NOMO-1 treated with DMSO at 0.1 percent for 48 hours (cell line): Measurements from ENCODE around the gene KLHDC8B.

ENCODE experiments used
- DNase-seq: peaks from one replicate; lab custom pipeline; 2025; ENCODE audit not compliant: unreplicated experiment; lab: John Stamatoyannopoulos, UW

The KLHDC8B gene

DNA sequence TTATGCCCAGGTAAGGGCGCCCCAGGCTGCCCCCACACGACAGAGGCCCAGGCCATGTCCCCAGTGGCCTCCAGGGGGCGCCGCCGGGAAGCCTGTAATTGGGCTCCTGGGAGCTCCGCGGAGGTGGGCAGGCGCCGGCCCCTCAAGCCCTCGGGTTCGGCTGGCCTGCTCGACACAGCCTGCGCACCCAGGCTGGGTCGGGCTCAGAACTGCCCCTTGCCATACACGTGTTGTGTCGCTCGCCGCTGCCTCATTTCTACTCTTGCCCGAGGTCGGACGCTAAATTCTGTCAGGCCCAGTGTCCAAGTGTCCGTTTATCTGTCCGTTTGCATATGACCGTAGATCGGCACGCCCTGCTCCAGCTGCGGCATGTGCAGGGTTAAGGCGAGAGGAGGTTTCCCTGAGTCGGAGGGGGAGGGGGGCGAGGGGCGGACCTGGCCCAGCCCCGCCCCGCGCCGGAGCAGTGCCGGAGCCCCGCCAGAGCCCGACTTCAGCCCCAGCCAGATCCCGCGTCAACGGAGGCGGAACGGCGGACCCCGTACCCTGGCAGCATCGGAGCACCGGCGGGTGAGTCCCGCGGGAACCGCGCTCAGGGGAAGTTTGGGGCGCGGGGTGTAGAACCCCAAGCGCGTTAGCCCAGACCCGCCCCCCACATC, at the start of gene KLHDC8B:
TSS of gene KLHDC8B (plus strand) at position 480 of the 656 bp plus-strand sequence. CDS start 1,172 bp downstream, outside the sequence.
- peak; percentile 63 for DNase-seq

DNA sequence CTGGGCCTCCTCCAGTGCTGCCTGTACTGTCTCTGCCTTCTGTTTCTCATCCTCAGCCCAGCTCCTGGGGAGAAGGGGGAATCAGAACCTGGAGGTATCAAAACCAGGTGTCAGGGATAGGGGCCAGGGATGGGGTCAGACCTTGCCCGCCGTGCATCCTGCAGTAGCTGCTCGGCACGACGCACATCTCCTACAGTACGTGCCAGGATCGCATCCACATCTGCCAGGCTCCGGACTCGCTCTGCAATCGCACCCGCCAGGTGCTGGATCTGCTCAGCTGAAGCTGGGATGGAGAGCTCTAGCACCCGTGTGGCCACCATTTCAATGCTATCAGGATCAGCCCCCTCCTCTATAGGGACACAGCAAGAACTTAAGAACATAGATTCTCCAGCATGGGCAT, 49.4 kb upstream of the KLHDC8B start:
- DNase-seq = no peak

DNA sequence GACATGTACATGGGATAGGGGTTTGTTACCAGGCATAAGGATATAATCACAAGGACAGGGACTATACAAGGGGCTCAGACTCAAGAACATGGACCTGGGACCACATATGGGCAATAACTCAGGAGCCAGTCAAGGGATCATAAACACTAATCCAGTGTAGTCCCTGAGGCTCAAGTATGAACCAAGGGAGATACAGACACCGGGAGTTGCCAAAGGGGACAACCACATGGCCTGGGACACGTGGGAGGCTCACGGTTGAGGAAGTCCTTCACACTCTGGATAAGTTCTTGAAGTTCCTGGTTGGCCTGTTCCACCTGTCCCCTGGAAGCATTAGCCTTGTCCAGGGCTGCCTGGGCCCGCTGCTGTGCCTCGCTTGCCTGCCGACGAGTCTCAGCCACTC, 48.9 kb upstream of the KLHDC8B start:
- no peak for DNase-seq

DNA sequence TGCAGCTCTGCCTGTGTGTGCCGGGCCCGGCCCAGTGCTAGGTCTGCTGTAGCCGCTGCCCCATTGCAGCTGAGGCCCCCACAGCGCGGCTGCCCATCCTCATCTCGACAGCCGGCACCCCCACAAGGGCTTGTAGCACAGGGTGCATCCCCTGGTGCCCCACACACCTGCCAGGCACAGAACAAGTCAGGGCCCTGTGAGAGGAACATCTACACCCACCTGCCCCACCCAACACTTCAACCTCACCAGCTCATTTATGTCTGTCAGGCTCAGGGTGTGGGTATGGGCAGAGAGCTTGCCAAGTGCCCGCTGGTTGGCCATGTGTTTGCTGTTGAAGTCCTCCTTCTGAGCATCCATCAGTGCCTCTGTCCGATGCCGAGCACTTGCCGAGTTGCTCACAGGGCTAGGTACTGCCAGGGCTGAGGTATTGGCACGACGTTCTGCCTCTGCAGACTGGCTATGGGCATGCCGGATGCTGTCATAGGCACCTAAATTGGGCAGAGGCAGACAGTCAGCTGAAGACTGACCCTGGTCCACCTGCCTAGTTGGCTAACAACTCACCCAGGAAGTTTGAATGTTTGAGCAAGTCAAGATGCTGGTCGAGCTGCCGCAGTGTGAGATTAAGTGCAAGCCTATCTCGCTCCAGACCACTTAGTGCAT, 48.4 kb upstream of the KLHDC8B start:
- no peak for DNase-seq

DNA sequence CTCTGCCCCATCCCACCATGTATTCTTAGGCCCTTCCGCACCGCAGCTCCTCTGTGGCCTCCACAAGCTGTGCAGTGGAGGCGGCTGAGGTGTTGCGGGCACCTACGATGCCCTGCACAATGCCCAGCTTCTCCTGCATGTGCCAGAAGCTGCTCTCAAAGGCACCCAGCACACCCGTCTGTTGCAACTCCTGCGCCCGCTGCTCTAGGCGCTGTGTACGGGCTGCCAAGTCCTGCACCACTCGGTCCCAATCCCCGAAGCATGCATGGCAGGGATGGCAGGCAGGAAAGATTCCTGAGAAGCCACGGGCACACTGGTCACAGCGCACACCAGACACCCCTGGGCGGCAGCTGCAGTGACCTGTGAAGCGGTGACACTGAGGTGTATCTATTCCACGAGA, 47.7 kb upstream of the KLHDC8B start:
- no peak for DNase-seq

DNA sequence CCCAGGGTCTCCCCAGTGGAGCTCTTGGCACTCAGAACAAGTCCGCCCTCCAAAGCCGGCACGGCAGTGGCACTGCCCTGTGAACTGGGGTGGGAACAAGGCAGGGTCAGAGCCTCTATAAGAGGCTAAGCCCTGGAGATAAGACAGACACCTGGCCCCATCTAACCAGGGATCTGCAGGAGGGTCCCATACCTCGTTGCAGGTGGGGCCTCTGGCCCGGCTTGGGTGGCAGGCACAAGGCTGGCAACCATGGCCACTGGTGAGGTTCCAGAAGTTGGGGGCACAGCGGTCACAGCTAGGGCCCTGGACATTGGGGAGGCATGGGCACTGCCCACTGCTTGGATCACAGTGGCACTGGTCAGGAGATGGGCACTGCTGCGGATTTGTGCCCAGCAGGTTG, 47.2 kb upstream of the KLHDC8B start:
- no peak for DNase-seq

DNA sequence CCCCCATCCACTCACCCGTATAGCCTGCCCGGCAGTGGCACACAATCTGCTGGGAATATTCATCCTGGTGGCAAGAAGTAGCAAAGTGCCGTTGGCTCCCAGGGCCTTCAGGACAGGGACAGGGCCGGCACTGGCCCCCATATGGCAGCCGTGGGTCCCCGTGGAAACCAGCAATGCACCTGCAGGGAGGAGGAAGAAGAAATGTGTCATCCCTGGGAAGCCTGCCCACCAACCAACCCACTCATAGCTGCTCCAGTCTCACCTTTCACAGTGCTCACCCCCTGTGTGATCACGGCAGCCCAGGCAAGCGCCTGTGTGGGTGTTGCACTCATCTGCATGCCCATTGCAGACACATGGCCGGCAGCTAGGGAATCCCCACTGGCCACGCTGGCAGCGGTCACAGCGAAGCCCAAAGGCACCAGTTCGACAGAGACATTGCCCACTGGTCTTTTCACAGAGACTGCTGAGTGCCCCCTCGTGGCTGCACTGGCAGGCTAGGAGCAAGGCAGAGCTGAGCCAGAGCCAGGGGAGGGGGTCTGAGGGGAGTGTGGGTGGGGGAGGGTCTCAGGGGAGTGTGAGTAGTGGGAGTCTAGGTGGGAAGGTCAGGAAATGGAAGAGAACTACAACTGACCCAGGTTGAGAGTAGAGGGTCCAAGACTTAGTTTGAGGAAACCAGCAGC, 46.3 kb upstream of the KLHDC8B start:
- no peak for DNase-seq

DNA sequence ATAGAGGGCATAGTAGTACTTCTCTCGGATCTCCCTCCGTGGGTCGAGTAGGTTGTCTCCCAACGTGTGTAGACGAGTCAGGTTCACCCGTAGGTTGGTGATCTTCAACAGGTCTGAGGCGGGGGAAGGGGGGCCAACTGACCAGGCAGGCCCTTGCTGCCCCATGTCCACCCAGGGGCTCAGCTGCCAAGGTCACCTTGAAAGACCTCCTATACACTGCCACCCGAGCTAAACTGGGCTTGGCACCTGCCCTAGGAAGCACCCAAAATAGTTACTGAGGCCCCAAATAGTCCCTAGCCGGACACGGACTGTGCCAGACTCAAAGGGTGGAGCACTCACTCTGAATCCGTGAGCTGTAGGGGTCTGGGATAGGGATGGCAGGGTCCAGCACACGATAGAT, 40.4 kb upstream of the KLHDC8B start:
- no peak for DNase-seq

DNA sequence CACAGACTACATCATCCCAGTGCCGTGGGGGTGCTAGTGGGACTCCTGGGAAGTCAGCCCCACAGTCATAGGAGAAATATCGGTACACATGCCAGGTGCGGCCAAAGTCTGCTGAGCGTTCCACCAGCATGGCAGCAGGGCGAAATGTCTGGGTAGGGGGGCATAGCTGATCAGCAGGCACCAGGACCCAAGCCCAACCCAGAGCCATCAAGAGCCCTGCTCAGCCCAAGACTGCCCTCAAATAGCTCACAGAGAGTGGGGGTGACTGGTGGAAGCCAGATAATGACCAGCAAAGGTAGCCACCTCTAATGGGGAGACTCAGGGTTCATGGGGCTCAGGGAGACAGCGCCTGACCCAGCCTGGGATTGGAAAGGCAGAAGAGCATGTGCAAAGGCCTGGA, 39.8 kb upstream of the KLHDC8B start:
- DNase-seq = no peak

DNA sequence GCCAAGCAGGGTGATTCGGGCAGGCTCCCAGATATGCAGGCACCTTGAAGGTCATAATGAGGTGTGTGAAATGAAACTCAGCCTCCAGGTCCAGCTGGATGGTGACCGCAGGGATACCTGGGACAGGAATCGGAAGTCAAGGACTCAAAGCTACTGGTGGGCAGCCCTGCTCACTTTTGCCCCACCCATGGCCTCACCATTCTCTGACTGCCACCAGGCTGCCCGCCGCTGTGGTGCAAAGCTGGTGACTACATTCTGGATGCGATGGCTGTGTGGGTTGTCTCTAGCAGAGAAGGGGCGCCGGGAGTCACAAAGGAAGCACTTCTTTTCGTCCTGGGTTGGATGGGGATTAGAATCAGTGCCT, 39.3 kb upstream of the KLHDC8B start:
- no peak for DNase-seq

DNA sequence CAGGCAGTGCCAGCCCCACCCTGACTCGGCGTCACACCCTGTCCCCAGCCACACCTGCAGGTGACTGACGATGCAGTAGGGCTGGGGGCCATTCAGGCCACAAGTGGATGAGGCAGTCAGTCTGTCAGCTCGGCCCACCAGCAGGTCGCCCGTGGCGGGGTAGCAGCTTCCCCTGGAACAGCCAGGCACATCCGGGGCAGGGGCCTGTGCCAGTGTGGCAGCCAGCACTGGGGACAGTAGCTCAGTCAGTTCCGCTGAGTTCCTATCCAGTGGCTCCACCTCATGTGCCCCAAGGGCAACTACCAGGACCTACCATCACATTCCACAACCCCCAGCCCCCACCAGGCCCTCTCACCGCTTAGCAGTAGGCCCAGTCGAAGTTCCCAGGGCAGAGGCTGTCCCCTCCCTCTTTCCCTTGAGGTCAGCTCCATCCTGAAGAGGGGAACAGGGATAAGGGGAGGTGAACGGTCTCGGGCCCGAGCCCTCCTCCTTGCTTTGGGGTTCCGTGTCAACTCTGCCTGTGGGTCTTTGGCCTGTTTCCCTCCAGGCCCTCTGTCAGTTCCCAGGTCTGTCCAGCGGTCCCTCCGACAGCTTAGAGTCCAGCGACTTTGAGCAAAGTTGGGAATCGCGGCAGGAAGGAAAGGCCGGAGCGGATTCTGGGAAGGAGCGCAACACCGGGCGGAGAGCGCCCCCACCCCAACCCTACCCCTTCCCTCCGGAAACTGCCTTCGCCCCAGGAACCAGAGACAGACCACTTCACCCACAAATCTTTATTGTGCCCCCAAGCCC, 38.8 kb upstream of the KLHDC8B start, which contains the start of gene LAMB2:
TSS of gene LAMB2 (minus strand) at position 614 of the 789 bp plus-strand sequence. CDS start at position 431, 183 bp downstream.
- DNase-seq = no peak

DNA sequence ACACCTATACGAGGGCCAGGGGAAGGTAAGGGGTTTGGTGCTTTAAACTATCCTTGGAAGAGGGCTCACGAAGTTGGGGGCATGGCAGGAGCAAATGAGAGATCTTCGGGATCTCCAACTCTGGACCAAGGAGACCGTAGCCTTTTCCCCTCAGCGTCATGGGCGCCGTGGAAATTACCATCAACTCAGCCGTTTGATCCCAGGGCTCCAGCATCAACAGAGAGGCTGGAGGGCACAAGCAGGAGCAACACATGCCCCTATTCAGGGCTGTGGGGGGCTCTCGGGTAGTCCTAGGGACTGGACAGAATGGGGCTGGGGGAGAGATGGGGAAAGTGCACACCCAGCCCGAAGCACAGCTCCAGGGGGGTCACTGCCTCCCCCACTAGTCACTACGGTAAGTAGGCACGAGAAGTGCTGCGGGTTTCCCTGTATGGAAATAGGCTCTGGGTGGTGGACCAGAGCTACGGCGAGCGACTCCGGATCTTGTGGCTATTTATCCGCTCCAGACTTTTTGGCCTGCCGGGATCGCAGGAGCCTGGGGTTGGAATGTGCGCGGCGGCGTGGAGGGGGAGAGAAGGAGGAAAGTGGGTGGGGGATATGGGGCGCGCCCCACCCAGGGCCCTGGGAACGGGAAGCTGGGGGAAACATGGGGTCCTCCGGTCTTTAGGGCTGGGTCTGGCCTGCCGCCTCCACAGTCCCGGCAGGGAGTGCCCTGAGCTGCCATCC, 38.0 kb upstream of the KLHDC8B start:
- no peak for DNase-seq

DNA sequence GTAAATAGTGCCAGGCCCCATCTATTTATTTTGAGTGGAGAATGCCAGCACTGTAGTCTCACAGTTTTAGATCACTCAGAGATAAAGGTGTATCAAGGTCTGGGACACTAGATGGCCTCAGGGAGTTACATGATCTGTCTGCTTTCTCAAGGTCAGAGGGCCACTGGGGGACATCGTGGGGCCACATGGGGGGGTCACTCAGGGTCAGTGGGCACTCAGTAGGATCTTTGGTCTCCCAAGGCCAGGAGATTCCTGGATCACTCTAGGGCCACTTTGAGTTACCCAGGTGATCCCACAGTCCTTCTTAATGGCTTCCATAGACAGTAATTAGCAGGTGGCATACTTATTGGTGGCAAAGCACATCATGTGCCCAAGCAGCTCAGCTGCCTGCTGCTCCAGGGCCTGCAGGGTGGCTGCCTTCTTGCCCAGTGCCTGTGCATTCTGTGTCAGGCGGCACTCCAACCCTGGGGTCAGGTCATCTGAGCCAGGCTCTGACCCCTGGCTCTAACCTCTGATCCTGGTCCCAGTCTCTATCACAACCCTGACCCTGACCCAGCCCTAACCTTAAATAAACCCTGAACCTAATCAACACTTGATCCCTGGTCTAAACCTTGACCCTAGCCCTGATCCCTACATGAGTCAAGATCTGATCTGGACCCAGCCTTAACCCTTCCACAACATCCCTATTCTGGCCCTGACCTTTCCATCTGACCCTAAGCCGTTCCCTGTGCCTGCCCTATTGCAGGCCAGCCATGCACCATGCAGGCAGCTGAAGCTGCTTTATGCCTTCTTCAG, 36.7 kb upstream of the KLHDC8B start:
- no peak for DNase-seq

DNA sequence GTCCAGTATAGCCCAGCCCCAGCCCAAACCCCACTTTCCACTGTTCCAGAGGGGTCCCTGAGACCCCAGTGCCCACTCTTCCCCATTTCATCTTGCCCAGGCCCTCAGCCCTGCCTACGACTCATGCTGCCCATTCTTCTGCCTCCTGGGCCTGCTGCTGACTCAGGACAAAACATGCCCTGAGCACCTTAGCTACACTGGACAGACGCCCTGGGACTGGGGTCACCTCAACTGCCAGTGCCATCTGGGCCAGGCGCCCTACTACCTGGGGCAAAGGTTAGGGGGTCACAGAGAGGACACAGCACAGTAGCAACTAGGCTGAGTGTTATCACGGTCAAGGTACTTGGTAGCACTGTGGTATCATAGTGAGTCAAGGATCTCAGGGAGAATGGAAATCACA, 35.9 kb upstream of the KLHDC8B start:
- no peak for DNase-seq

DNA sequence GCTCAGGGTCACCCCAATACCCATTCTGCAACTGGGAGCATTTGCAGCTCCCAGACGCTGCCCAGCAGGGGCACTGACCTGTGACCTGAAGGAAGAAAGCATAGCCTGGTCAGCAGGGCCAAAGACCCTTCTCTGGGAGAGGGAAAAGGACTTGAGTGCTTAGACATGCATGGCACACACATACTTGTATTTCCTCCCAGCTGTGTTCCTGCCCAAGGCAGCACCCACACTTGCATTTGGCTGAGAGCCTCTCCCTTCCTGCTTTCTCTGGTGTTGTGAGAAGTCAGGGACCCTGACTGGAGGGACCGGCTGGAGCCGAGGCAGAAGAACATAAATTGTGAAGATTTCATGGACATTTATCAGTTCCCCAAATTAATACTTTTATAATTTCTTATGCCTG, 31.3 kb upstream of the KLHDC8B start:
- DNase-seq = no peak

DNA sequence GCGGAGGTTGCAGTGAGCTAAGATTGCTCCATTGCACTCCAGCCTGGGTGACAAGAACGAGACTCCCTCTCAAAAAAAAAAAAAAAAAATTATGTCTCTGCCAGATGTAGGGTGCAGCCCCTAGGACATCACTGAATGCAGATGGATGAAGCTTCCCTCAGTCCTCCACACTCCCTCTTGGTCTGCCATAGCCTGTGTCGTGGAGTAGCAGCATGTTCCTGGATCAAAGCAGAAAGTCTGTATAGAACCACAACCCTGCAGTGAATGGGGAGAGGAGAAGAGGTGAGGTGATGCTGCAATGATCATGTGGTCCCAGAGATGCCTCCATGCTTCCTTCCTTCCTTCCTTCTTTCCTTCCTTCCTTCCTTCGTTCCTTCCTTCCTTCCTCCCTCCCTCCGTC, 23.2 kb upstream of the KLHDC8B start:
- DNase-seq = no peak

DNA sequence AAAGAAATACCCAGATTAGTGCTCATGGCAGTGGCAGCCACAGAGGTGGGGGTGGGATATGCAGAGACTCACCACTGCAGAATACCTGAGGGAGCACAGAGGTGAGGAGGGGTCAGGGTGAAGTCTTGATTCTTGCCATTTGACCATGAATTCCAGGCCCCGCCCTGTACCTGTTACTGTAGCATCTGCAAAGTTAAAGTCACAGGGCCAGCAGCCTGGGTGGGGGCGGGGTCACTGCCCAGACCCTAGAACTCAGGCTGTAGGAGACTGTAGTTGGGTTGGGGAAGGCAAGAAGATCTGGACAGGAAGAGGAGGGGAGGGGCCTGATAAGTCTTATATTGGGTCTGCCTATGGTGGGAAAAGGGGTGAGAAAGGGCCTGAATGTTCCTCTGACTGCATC, 19.8 kb upstream of the KLHDC8B start:
- no peak for DNase-seq

DNA sequence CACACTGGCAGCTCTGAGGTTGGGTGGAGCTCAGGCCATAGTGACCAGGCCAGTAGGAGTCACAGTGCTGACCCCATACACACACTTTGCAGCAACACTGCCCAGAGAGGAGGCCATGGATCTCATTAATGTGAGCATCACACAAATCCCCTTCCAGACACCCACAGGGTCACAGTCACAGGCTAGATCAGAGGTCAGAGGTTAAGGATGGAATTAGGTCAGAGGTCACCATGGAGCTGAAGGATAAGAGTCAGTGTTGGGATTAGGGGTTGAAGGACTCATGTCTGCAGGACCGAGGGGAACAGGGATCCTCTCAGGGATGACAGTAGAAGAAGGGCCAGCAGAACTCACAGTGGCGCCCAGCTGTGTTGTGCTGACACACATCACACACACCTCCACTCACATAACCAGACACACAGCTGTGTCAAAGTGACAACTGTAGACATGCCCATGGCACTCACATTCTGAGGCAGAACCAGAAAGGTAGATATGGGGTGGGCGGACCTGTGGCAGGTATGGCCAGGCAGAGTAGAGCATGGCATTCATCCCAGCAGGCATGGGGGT, 18.0 kb upstream of the KLHDC8B start:
- DNase-seq = no peak

DNA sequence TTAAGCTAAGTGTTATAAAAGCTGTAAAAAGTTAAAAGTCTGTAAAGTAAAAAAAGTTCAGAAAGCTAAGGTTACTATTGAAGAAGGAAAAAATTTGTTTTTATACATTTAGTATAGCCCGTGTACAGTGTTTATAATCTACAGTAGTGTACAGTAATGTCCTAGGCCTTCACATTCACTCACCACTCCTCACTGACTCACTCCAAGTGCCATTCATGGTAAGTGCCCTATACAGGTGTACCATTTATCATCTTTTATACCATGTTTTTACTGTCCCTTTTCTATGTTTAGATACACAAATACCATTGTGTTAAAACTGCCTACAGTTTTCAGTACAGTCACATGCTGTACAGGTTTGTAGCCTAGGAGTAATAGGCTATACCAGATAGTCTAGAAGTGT, 14.1 kb upstream of the KLHDC8B start:
- no peak for DNase-seq
